ENCODE measurements around the gene PARN. TPM values are rescaled to one million over a fixed set of nuclear protein-coding genes. Genes with fewer than 3 reads are reported as not detected.
"Not testable (repeated sequence)": the region's sequence is repeated elsewhere in the genome, so short reads cannot be mapped to it uniquely, and the experiment has no call there.

Gene PARN
- total and polyA plus RNA-seq, 2 of the 8 experiments (the other 6 are each of a cell fraction or from before 2014, with no cell fraction given) = 24.5 to 44.6 TPM

GRCh38 chr16:14574698-14575415, 55.2 kb downstream of the PARN start:
- CTCF ChIA-PET (ENCODE audit: partially characterized antibody) = interaction anchor here (1.3 to 1.4 kb wide), 2 partner anchors 10 to 325 kb away, joined by 3 read pairs; no protein-coding TSS in a partner anchor
- H2BK15ac ChIP-seq (ENCODE audit: low read length); H2AFZ ChIP-seq (ENCODE audit: low read length); H4K5ac ChIP-seq (ENCODE audit: insufficient read length, low read depth, low read length); H3K14ac ChIP-seq (ENCODE audit: insufficient read length); H3K4me1 ChIP-seq (replicated peaks in 1 of 4; ENCODE audit: control insufficient read depth in 3 of 4, insufficient read depth in 4 of 4, low read length in 3 of 4); H3K27ac ChIP-seq (ENCODE audit: low read depth, low read length); H3K9ac ChIP-seq (replicated peaks in 1 of 4; ENCODE audit: extremely low read depth in 1 of 4, low read depth in 3 of 4, low read length in 3 of 4); H2AK5ac ChIP-seq (ENCODE audit: low read depth, low read length); H2BK12ac ChIP-seq (ENCODE audit: low read depth, low read length); H3K4me2 ChIP-seq (ENCODE audit: insufficient read depth in 1 of 2, low read depth in 2 of 2, low read length in 2 of 2); H3K4me3 ChIP-seq (ENCODE audit: extremely low read depth in 1 of 4, insufficient read depth in 2 of 4, low read depth in 3 of 4, low read length in 4 of 4); H3K79me1 ChIP-seq (ENCODE audit: low read depth, low read length); H4K20me1 ChIP-seq (replicated peaks in 1 of 2; ENCODE audit: control insufficient read depth in 1 of 2, insufficient read depth in 2 of 2, low read length in 2 of 2); DNase-seq (ENCODE audit: low read depth in 1 of 2, low spot score in 2 of 2); H2BK20ac ChIP-seq (ENCODE audit: low read length); H2BK5ac ChIP-seq (ENCODE audit: low read depth, low read length); H3K27me3 ChIP-seq (replicated peaks in 1 of 4; ENCODE audit: control insufficient read depth in 3 of 4, extremely low read depth in 1 of 4, insufficient read depth in 3 of 4, low read length in 3 of 4); H3K18ac ChIP-seq (ENCODE audit: extremely low read depth, low read length); H2BK120ac ChIP-seq (replicated peaks; ENCODE audit: low read depth, low read length); H3K23ac ChIP-seq (ENCODE audit: insufficient read length); H4K8ac ChIP-seq (ENCODE audit: extremely low read depth, insufficient read depth, low read length); H3K4ac ChIP-seq (replicated peaks; ENCODE audit: insufficient read length, low read depth, low read length); H3K23me2 ChIP-seq (ENCODE audit: low read depth, low read length); H3K56ac ChIP-seq (replicated peaks; ENCODE audit: insufficient read length, low read depth, low read length); H4K91ac ChIP-seq (replicated peaks; ENCODE audit: insufficient read length, low read length); FAIRE-seq; H3K79me2 ChIP-seq (ENCODE audit: control insufficient read depth in 1 of 2, insufficient read depth in 2 of 2, low read length in 2 of 2): not testable (repeated sequence)
- peaks cover 4 to 11% of the 10 kb centered on the region in 2 experiments; a peak in 2 of 4 replicates for H3K9me3 ChIP-seq (ENCODE audit: insufficient read depth in 2 of 2, low read depth in 1 of 2, low read length in 1 of 2)
- POLR2A ChIA-PET (ENCODE audit: partially characterized antibody) = interaction anchor here (0.6 to 3.2 kb wide), 4 partner anchors 10 to 32 kb away, joined by 3 to 10 read pairs (median 4); no protein-coding TSS in a partner anchor
- 95% methylated on average over 4 of the region's 4 CpGs; no CpG with 5 or more reads in 1 of the 2 experiments for WGBS, 2 experiments (ENCODE audit: extremely low coverage in 1 of 2, insufficient coverage in 1 of 2, insufficient read length in 1 of 2, insufficient replicate concordance in 2 of 2, low coverage in 1 of 2, low lambda C conversion rate in 2 of 2, missing lambda C conversion rate in 1 of 2)
- H3K36me3 ChIP-seq (ENCODE audit: control insufficient read depth in 2 of 4, insufficient read depth in 4 of 4, low read length in 3 of 4) = peaks cover 3 to 45% (median 29%) of the 10 kb centered on the region in 4 experiments; a peak in 6 of 8 replicates
